HepG2 (cell line): ENCODE measurements around the gene SPNS3. TPM values are rescaled to one million over a fixed set of nuclear protein-coding genes. Genes with fewer than 3 reads are reported as not detected.

Source experiments
- ATAC-seq: fragments of 200-7000 bp; cut with Tn5 transposase; 3 replicates; pipeline ENCODE4 v1.9.1; 2020; ENCODE audit warnings: mild to moderate bottlenecking, moderate library complexity
- BruUV-seq: library from RNA; stranded (reverse); fragments of 400-500 nt; replicated peaks from 2 replicates; lab custom pipeline; 2021; lab: Mats Ljungman, UMichigan
- CTCF ChIA-PET: fragments of 300-600 bp; formaldehyde crosslinking; extraction: SDS; loops from one replicate; lab custom pipeline; 2021; ENCODE audit warnings: low total read pairs, inconsistent platforms, low intra/inter-chr PET ratio; lab: Yijun Ruan, JAX
- POLR2A ChIA-PET: fragments of 350-600 bp; sonication (Branson Sonifier 250); formaldehyde crosslinking; loops from one replicate; lab custom pipeline; 2020; ENCODE audit warnings: antibody characterized with exemption, inconsistent platforms; lab: Yijun Ruan, JAX
- DNase-seq: peaks from one replicate; pipeline ENCODE4 v3.0.0-alpha.2; 2015; ENCODE audit warnings: low spot score
- FAIRE-seq: peaks from 3 replicates; lab custom pipeline; 2011; peaks lifted over from hg19 to GRCh38; lab: Jason Lieb, UNC
- H2AFZ ChIP-seq: one replicate; pipeline ENCODE4 v1.6.1; 2011; ENCODE audit warnings: low read length, inconsistent platforms
- H3K27ac ChIP-seq: fragments of 300-600 bp; 3 replicates; pipeline ENCODE4 v1.8.0; 2011; ENCODE audit warnings: mixed run types, mild to moderate bottlenecking, mixed read lengths, low read length, inconsistent platforms; ENCODE audit not compliant: insufficient read depth; ENCODE audit errors: extremely low read length
- H3K27me3 ChIP-seq, 2 experiments: fragments of 200-600 bp in 1 of 2; 2 replicates in 1 of 2; 3 replicates in 1 of 2; pipeline versions ENCODE4 v1.6.0 to v1.8.0; 2011; ENCODE audit warnings: low read length in 2 of 2, mild to moderate bottlenecking in 2 of 2, moderate library complexity in 2 of 2, inconsistent platforms in 1 of 2; ENCODE audit not compliant: insufficient read depth in 2 of 2, control insufficient read depth in 1 of 2
- H3K36me3 ChIP-seq, 2 experiments: fragments of 200-600 bp in 1 of 2; replicated peaks in 1 of 2; 2 replicates in 1 of 2; 3 replicates in 1 of 2; pipeline versions ENCODE4 v1.5.1 to v1.8.0; 2011; ENCODE audit warnings: low read length in 2 of 2, inconsistent platforms in 1 of 2; ENCODE audit not compliant: insufficient read depth in 2 of 2, control insufficient read depth in 1 of 2
- H3K4me1 ChIP-seq: 2 replicates; pipeline ENCODE4 v1.5.1; 2012; ENCODE audit warnings: low read length, inconsistent platforms; ENCODE audit not compliant: insufficient read depth
- H3K4me2 ChIP-seq: 2 replicates; pipeline ENCODE4 v1.6.0; 2011; ENCODE audit warnings: low read depth, low read length, inconsistent platforms
- H3K4me3 ChIP-seq, 3 experiments: fragments of 200-600 bp in 1 of 3; sonication (generic), shearing (Covaris generic) in 1 of 3; replicated peaks in 1 of 3; 2 replicates each; pipeline ENCODE4 v1.5.1; 2011 to 2016; ENCODE audit warnings: low read length in 3 of 3, inconsistent platforms in 2 of 3, low read depth in 2 of 3, mild to moderate bottlenecking in 2 of 3, control low read depth in 1 of 3, mixed read lengths in 1 of 3; ENCODE audit not compliant: insufficient read depth in 1 of 3
- H3K79me2 ChIP-seq: one replicate; pipeline ENCODE4 v1.6.1; 2011; ENCODE audit warnings: low read length, inconsistent platforms; ENCODE audit not compliant: insufficient read depth
- H3K9ac ChIP-seq: 2 replicates; pipeline ENCODE4 v1.6.0; 2011; ENCODE audit warnings: mild to moderate bottlenecking, low read depth, low read length, inconsistent platforms; ENCODE audit not compliant: insufficient read depth
- H3K9me3 ChIP-seq: 2 replicates; pipeline ENCODE4 v1.5.1; 2012; ENCODE audit warnings: mild to moderate bottlenecking, low read length
- H4K20me1 ChIP-seq: 2 replicates; pipeline ENCODE4 v1.6.0; 2011; ENCODE audit warnings: inconsistent platforms, mild to moderate bottlenecking, low read length, moderate library complexity; ENCODE audit not compliant: insufficient read depth
- HNF4G ChIP-seq, 2 experiments: sonication (generic) in 1 of 2; formaldehyde crosslinking in 1 of 2; IDR thresholded peaks; 2 replicates each; pipeline versions ENCODE4 v1.4.0 to v1.6.1; 2011 to 2020; ENCODE audit warnings: borderline replicate concordance in 2 of 2, low read depth in 2 of 2, mild to moderate bottlenecking in 2 of 2, low read length in 1 of 2, missing genetic modification reagents in 1 of 2, moderate library complexity in 1 of 2
- HNRNPLL ChIP-seq: fragments of 200-400 bp; formaldehyde crosslinking; IDR thresholded peaks from 2 replicates; pipeline ENCODE4 v1.6.1; 2017; ENCODE audit warnings: mild to moderate bottlenecking, low read depth, low read length; ENCODE audit not compliant: poor library complexity, severe bottlenecking
- NKX3-1 ChIP-seq: sonication (generic); formaldehyde crosslinking; IDR thresholded peaks from 2 replicates; pipeline ENCODE4 v1.5.0; 2020; ENCODE audit warnings: missing genetic modification reagents
- NONO ChIP-seq, 2 experiments: fragments of 450-650 bp in 1 of 2; sonication (generic) in 1 of 2; formaldehyde crosslinking in 1 of 2; IDR thresholded peaks in 1 of 2; conservative IDR thresholded peaks in 1 of 2; 2 replicates each; pipeline versions ENCODE4 v1.6.1 to v1.8.0; 2017 to 2022; ENCODE audit warnings: mild to moderate bottlenecking in 1 of 2, missing genetic modification reagents in 1 of 2, moderate library complexity in 1 of 2
- SP1 ChIP-seq, 2 experiments: fragments of 450-650 bp in 1 of 2; sonication (generic) in 1 of 2; formaldehyde crosslinking in 1 of 2; IDR thresholded peaks; 2 replicates each; pipeline versions ENCODE4 v1.4.0 to v1.6.1; 2016 to 2020; ENCODE audit warnings: missing genetic modification reagents in 1 of 2
- TFE3 ChIP-seq: IDR thresholded peaks from 2 replicates; pipeline ENCODE4 v1.6.1; 2016
- ZNF160 ChIP-seq: sonication (generic); formaldehyde crosslinking; IDR thresholded peaks from 2 replicates; pipeline ENCODE4 v1.8.0; 2022; ENCODE audit warnings: mild to moderate bottlenecking, inconsistent platforms, missing genetic modification reagents
- ZNF407 ChIP-seq: sonication (generic); formaldehyde crosslinking; IDR thresholded peaks from one replicate; pipeline ENCODE4 v1.5.1; 2020; ENCODE audit warnings: mild to moderate bottlenecking, missing genetic modification reagents; ENCODE audit errors: not compliant biosample characterization
- ZNF431 ChIP-seq: sonication (generic); formaldehyde crosslinking; IDR thresholded peaks from 2 replicates; pipeline ENCODE4 v1.9.0; 2022; ENCODE audit warnings: missing genetic modification reagents, low read depth, mild to moderate bottlenecking, borderline replicate concordance
- ZNF547 ChIP-seq: sonication (generic); formaldehyde crosslinking; IDR thresholded peaks from 2 replicates; pipeline ENCODE4 v1.5.1; 2020; ENCODE audit warnings: mild to moderate bottlenecking, missing genetic modification reagents
- ZNF83 ChIP-seq: sonication (generic); formaldehyde crosslinking; IDR thresholded peaks from 2 replicates; pipeline ENCODE4 v1.4.0; 2020; ENCODE audit warnings: missing genetic modification reagents, mild to moderate bottlenecking, borderline replicate concordance
- WGBS: methylation state at CpG from one replicate; pipeline ENCODE4 v1.1.6; 2017; ENCODE audit warnings: low lambda C conversion rate; 5-methylcytosine and 5-hydroxymethylcytosine counted together
- in situ Hi-C: cut with HindIII; loops from 2 replicates; pipeline ENCODE4 v1.10.0; 2017; ENCODE audit warnings: low pct_unique_long_range_greater_than_20kb; ENCODE audit not compliant: extremely low pct_ligation_motif_present
- intact Hi-C: fragments of 100-400 bp; cut with micrococcal nuclease; formaldehyde crosslinking; loops from one replicate; pipeline ENCODE4 v1.10.0; 2022; ENCODE audit not compliant: unreplicated experiment
- polyA plus RNA-seq, 8 experiments: library from polyadenylated mRNA; depleted of rRNA in 3 of 8; stranded (reverse) in 7 of 8; unstranded in 1 of 8; fragments of >200 nt; fragmentation: Illumina TruSeq in 4 of 8; extraction: Trizol in 4 of 8; gene quantifications; 2 replicates each; pipeline versions ENCODE4 v1.2.1 to v1.2.3, GENCODE V29; 2011 to 2016; ENCODE audit warnings: low read depth in 4 of 8, missing spikeins in 1 of 8, mixed read lengths in 1 of 8; ENCODE audit not compliant: insufficient read depth in 1 of 8
- total RNA-seq, 5 experiments: library from RNA; depleted of rRNA; stranded (reverse); fragments of >200 nt; fragmentation: Illumina TruSeq; extraction: Trizol; gene quantifications; 2 replicates each; pipeline ENCODE4 v1.2.3, GENCODE V29; 2016; ENCODE audit warnings: low read depth in 1 of 5

SPNS3 gene
- total and polyA plus RNA-seq, 2 of the 13 experiments (the other 11 are each of a cell fraction or from before 2014, with no cell fraction given) = not detected

GRCh38 chr17:4503283-4504025 is 69.7 kb downstream of the SPNS3 start (continued):
- TF ChIP-seq ZNF83 (no peak), ZNF547 (CRISPR knock-in tag) (no peak)

GRCh38 chr17:4504188-4504587 is 70.4 kb downstream of the SPNS3 start:
- no peak for DNase-seq
- H3K36me3 ChIP-seq = no peaks in the 10 kb centered on the region
- CTCF ChIA-PET = no interaction called here
- peaks cover 22% of the 10 kb centered on the region for H3K4me1 ChIP-seq
- 0 out of 2 replicates have a peak, but pooled peaks cover 6% of the 10 kb centered on the region for H4K20me1 ChIP-seq
- POLR2A ChIA-PET = no interaction called here
- no peak for FAIRE-seq
- intact Hi-C loops = no loop called here
- no peak overlapping the region for H2AFZ ChIP-seq
- H3K27me3 ChIP-seq = peaks cover 4 to 68% of the 10 kb centered on the region in 2 experiments; a peak in 4 of 5 replicates
- no peak overlapping the region for H3K9ac ChIP-seq
- no TSS peak for BruUV-seq
- no peaks in the 10 kb centered on the region for H3K79me2 ChIP-seq
- no peak for ATAC-seq
- H3K27ac ChIP-seq = no peak overlapping the region
- WGBS = 12% methylated on average over 3 of the region's 5 CpGs
- H3K9me3 ChIP-seq = no peaks in the 10 kb centered on the region
- no peak overlapping the region for H3K4me2 ChIP-seq
- H3K4me3 ChIP-seq = no peak overlapping the region
- in situ Hi-C loops = no loop called here
- TF ChIP-seq NKX3-1 = no peak
- no peak for TF ChIP-seq NONO (IDR thresholded peaks at IDR 0.05)
- no peak for TF ChIP-seq NONO (CRISPR knock-in tag; conservative IDR thresholded peaks at IDR 0.05)
- TF ChIP-seq SP1 (IDR thresholded peaks at IDR 0.05) = no peak
- TF ChIP-seq SP1 (CRISPR knock-in tag; IDR thresholded peaks at IDR 0.05) = no peak
- TF ChIP-seq HNF4G (IDR thresholded peaks at IDR 0.05; ENCODE audit: borderline replicate concordance, low read depth, low read length) = no peak
- no peak for TF ChIP-seq HNF4G (CRISPR knock-in tag; IDR thresholded peaks at IDR 0.05; ENCODE audit: borderline replicate concordance, low read depth)
- TF ChIP-seq ZNF160 (CRISPR knock-in tag) = no peak
- no peak for TF ChIP-seq TFE3 (CRISPR knock-in tag)
- TF ChIP-seq ZNF431 = no peak
- TF ChIP-seq HNRNPLL = no peak
- no peak for TF ChIP-seq ZNF407 (CRISPR knock-in tag)
